CD4-positive, CD25-positive, alpha-beta regulatory T cell (primary cell): ENCODE measurements around the gene CNPY1. TPM values are rescaled to one million over a fixed set of nuclear protein-coding genes. Genes with fewer than 3 reads are reported as not detected.
"Not testable (repeated sequence)": the region's sequence is repeated elsewhere in the genome, so short reads cannot be mapped to it uniquely, and the experiment has no call there.

Experiments
- ATAC-seq, 2 donors: fragments of 150-1000 bp; cut with Tn5 transposase; one replicate each; pipeline ENCODE4 v1.10.0; 2021; ENCODE audit warnings: low read depth in 2 of 2, moderate number of reproducible peaks in 2 of 2, moderate library complexity in 1 of 2
- DNase-seq, 3 donors: peaks; one replicate each; pipeline versions ENCODE4 v3.0.0 to v3.0.0-alpha.2; 2012 to 2022; ENCODE audit warnings: mixed read lengths in 1 of 3
- H3K27ac ChIP-seq: one replicate; pipeline ENCODE4 v1.7.0; 2013; ENCODE audit warnings: mild to moderate bottlenecking, low read length; ENCODE audit not compliant: insufficient read depth, poor library complexity, severe bottlenecking
- H3K27me3 ChIP-seq: one replicate; pipeline ENCODE4 v1.7.0; 2013; ENCODE audit warnings: low read length; ENCODE audit not compliant: control insufficient read depth, insufficient read depth
- H3K36me3 ChIP-seq: one replicate; pipeline ENCODE4 v1.7.0; 2013; ENCODE audit warnings: mild to moderate bottlenecking, low read length, moderate library complexity; ENCODE audit not compliant: control insufficient read depth, insufficient read depth
- H3K4me1 ChIP-seq: 2 replicates; pipeline ENCODE4 v1.7.0; 2013; ENCODE audit warnings: mild to moderate bottlenecking, low read length; ENCODE audit not compliant: insufficient read depth, control insufficient read depth, poor library complexity, severe bottlenecking
- H3K4me3 ChIP-seq: one replicate; pipeline ENCODE4 v1.7.0; 2013; ENCODE audit warnings: low read depth, mild to moderate bottlenecking, low read length, moderate library complexity
- H3K9me3 ChIP-seq, 2 experiments: 1 replicate in 1 of 2; 2 replicates in 1 of 2; pipeline ENCODE4 v1.7.0; 2013; ENCODE audit warnings: low read length in 2 of 2, mild to moderate bottlenecking in 1 of 2, moderate library complexity in 1 of 2; ENCODE audit not compliant: control insufficient read depth in 2 of 2
- H3K27ac Mint-ChIP-seq, 3 donors: one replicate each; pipeline ENCODE4 v1.8.0; 2020 to 2022; ENCODE audit warnings: mild to moderate bottlenecking in 3 of 3, mixed read lengths in 3 of 3, moderate library complexity in 2 of 3
- H3K27me3 Mint-ChIP-seq: one replicate; pipeline ENCODE4 v1.8.0; 2022; ENCODE audit warnings: mild to moderate bottlenecking, mixed read lengths
- H3K36me3 Mint-ChIP-seq: one replicate; pipeline ENCODE4 v1.8.0; 2020; ENCODE audit warnings: mixed read lengths
- H3K4me1 Mint-ChIP-seq, 4 donors: one replicate each; pipeline ENCODE4 v1.8.0; 2020 to 2022; ENCODE audit warnings: mixed read lengths in 4 of 4, mild to moderate bottlenecking in 1 of 4
- H3K4me3 Mint-ChIP-seq, 4 donors: one replicate each; pipeline ENCODE4 v1.8.0; 2020 to 2022; ENCODE audit warnings: mild to moderate bottlenecking in 4 of 4, mixed read lengths in 4 of 4, moderate library complexity in 3 of 4
- H3K9me3 Mint-ChIP-seq, 7 donors: one replicate each; pipeline ENCODE4 v1.8.0; 2020 to 2022; ENCODE audit warnings: mixed read lengths in 7 of 7, mild to moderate bottlenecking in 3 of 7, moderate library complexity in 2 of 7
- polyA plus RNA-seq, 4 donors: library from polyadenylated mRNA; unstranded; fragments of 300-500 nt; fragmentation: Illumina TruSeq; gene quantifications; one replicate each; pipeline ENCODE4 v1.2.3, GENCODE V29; 2021
- total RNA-seq: library from RNA; stranded (reverse); gene quantifications from one replicate; pipeline ENCODE4 v1.2.3, GENCODE V29; 2022

The CNPY1 gene
- total and polyA plus RNA-seq, 5 donors from 2014 or later = not detected

DNA sequence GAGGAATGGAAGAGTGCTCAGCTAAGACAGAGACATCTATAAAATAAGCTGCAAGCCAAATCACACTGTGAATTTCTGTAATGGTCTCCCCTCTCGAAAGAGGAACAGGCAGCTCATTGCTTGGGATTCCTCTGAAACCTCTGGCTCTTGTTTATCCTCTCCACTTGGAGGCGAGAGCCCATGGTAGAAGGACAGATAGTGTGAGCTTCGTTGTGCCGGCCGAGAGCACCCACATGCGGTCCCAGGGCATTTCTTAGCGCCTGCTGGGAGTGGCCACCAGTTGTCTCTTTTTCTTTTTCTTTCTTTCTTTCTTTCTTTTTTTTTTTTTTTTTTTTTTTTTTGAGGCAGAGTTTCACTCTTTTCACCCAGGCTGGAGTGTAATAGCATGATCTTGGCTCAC lies 26.2 kb downstream of the CNPY1 start:
- Mint-ChIP-seq H3K4me1 (no peaks in the 10 kb centered on the region), H3K27me3 (peaks cover 20% of the 10 kb centered on the region), H3K4me3 (no peak overlapping the region), H3K36me3 (no peaks in the 10 kb centered on the region), H3K27ac (no peak overlapping the region), H3K9me3 (no peaks in the 10 kb centered on the region)
- ATAC-seq = no peak
- Histone ChIP-seq H3K4me3 (no peak overlapping the region), H3K4me1 (no peaks in the 10 kb centered on the region), H3K27ac (no peak overlapping the region), H3K36me3 (no peaks in the 10 kb centered on the region), H3K27me3 (no peaks in the 10 kb centered on the region), H3K9me3 (no peaks in the 10 kb centered on the region)
- DNase-seq = no peak

DNA sequence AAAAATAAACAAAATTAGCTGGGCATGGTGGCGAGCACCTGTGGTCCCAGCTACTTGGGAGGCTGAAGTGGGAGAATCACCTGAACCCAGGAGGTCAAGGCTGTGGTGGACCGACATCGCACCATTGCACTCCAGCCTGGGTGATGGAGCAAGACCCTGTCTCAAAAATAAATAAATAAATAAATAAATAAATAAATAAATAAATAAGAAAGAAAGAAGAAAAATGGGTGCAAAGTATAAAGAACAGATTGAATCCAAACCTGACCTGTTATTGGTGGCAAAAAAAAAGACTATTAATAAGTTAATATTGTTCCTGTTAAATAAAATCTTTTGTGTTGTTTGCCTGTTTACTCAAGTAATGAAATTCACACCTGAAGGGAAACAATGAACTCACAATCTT lies 27.0 kb downstream of the CNPY1 start:
- H3K36me3 ChIP-seq, H3K9me3 Mint-ChIP-seq, ATAC-seq, H3K4me1 Mint-ChIP-seq, H3K36me3 Mint-ChIP-seq, DNase-seq, H3K9me3 ChIP-seq, H3K27ac ChIP-seq, H3K27ac Mint-ChIP-seq, H3K4me3 Mint-ChIP-seq, H3K27me3 ChIP-seq, H3K4me3 ChIP-seq, H3K4me1 ChIP-seq: not testable (repeated sequence)
- peaks cover 20% of the 10 kb centered on the region for H3K27me3 Mint-ChIP-seq

DNA sequence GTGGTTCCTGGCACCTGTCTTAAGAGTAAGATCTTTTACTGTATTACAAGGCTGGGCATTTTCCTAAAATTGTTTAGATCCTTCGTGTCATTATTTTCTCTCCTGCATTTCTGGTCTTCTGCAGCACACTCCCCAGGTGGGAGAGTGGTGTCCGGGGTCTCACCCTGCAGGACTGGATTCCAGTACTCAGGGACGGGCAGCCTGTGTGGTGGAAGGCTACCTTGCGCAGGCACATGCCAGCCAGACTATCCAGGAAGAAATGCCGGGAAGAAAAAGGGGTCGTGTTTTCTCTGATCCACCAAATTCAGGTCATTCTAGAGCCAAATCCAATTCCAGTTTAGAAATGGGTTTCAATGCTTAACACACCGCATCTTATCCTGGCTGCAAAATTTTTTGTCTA lies 27.7 kb downstream of the CNPY1 start:
- no peaks in the 10 kb centered on the region for H3K4me1 Mint-ChIP-seq
- no peak overlapping the region for H3K27ac Mint-ChIP-seq
- no peak overlapping the region for H3K4me3 Mint-ChIP-seq
- H3K27me3 ChIP-seq = no peaks in the 10 kb centered on the region
- H3K9me3 Mint-ChIP-seq = no peaks in the 10 kb centered on the region
- H3K4me3 ChIP-seq = no peak overlapping the region
- H3K36me3 ChIP-seq = no peaks in the 10 kb centered on the region
- ATAC-seq = no peak
- H3K27ac ChIP-seq = no peak overlapping the region
- H3K9me3 ChIP-seq = no peaks in the 10 kb centered on the region
- no peaks in the 10 kb centered on the region for H3K36me3 Mint-ChIP-seq
- H3K4me1 ChIP-seq = no peaks in the 10 kb centered on the region
- peaks cover 24% of the 10 kb centered on the region for H3K27me3 Mint-ChIP-seq
- no peak for DNase-seq

DNA sequence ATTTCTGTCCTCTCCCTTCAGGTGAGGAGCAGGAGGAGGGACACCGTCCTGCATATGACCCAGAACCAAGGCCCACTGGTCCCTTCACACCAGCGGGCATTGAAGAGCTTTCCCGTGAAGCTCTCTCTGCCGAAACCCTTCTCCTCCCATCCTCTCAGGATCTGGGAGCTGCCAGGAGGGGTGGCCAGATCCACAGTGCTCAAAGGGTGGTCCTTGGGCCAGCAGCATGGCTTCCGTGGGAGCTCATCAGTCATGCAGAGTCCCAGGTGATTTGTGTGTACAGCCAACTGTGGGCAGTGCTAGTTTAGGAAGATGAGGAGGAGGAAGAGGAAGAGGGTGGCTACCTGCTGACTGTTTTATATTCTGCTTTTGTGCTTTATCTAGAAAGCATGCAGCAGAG lies 28.4 kb downstream of the CNPY1 start:
- Mint-ChIP-seq H3K36me3 (no peaks in the 10 kb centered on the region), H3K27ac (no peak overlapping the region)

DNA sequence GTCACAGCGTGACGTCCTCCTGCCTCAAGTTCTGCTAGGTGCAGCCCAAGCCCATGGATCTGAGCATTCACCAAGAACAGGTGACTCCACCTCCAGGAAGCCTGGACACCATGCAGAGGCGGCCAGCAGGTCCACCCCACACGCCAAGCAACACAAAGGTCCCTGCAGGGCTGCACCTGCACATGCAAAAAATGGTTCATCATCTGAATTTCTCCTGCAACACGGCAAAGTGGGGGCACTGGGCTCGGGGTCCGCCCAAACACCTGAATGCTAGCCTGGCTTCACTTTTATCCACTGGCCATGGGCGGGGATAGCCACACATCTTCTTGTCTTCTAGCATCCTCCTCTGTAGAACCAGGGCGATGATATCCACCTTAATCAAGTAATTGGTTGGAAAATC lies 28.9 kb downstream of the CNPY1 start:
- Mint-ChIP-seq H3K27me3 (peaks cover 35% of the 10 kb centered on the region), H3K4me3 (no peak overlapping the region), H3K27ac (no peak overlapping the region), H3K4me1 (no peaks in the 10 kb centered on the region), H3K9me3 (no peaks in the 10 kb centered on the region), H3K36me3 (no peaks in the 10 kb centered on the region)
- DNase-seq (no peak), ATAC-seq (no peak)
- no peaks in the 10 kb centered on the region for H3K36me3 ChIP-seq
- no peaks in the 10 kb centered on the region for H3K4me1 ChIP-seq
- peaks cover 10% of the 10 kb centered on the region for H3K27me3 ChIP-seq
- H3K27ac ChIP-seq = no peak overlapping the region
- H3K4me3 ChIP-seq = no peak overlapping the region
- no peaks in the 10 kb centered on the region for H3K9me3 ChIP-seq

More for the DNA sequence above, 28.4 kb downstream of the CNPY1 start:
- H3K36me3 ChIP-seq = no peaks in the 10 kb centered on the region
- no peak overlapping the region for H3K27ac ChIP-seq
- H3K9me3 ChIP-seq = no peaks in the 10 kb centered on the region
- H3K27me3 Mint-ChIP-seq = peaks cover 30% of the 10 kb centered on the region
- ATAC-seq (no peak), DNase-seq (no peak)
- no peak overlapping the region for H3K4me3 ChIP-seq
- H3K4me3 Mint-ChIP-seq = no peak overlapping the region
- H3K4me1 Mint-ChIP-seq = no peaks in the 10 kb centered on the region
- no peaks in the 10 kb centered on the region for H3K9me3 Mint-ChIP-seq
- H3K27me3 ChIP-seq = peaks cover 5% of the 10 kb centered on the region
- no peaks in the 10 kb centered on the region for H3K4me1 ChIP-seq

DNA sequence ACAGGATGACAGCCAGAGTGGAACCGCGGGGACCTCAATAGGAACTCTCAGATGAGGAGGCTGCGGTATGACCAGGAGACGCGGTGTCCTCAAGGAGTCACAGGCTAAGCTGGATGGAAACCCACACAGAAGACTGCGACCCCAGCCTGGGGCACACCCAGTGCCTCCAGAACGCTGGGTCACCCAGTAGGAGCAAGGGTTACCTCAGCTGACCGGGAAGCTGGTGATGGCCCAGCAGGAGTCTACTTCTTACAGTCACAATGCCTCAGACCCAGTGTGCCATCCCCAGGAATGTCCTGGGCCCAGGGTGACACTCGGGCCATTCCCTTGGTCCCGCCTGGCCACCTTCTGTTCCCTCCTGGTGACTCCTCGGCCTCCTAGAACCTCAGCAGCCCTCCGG lies 29.9 kb downstream of the CNPY1 start:
- Mint-ChIP-seq H3K4me1 (peaks cover 0 to 1% (median under 1%) of the 10 kb centered on the region in 4 donors), H3K27me3 (peaks cover 39% of the 10 kb centered on the region), H3K4me3 (no peak overlapping the region), H3K27ac (no peak overlapping the region), H3K9me3 (peaks cover 0 to 1% (median 0%) of the 10 kb centered on the region in 7 donors), H3K36me3 (no peaks in the 10 kb centered on the region)
- DNase-seq (no peak), ATAC-seq (no peak)
- Histone ChIP-seq H3K9me3 (no peaks in the 10 kb centered on the region), H3K36me3 (no peaks in the 10 kb centered on the region), H3K27me3 (peaks cover 20% of the 10 kb centered on the region), H3K4me1 (no peaks in the 10 kb centered on the region), H3K27ac (no peak overlapping the region), H3K4me3 (no peak overlapping the region)

DNA sequence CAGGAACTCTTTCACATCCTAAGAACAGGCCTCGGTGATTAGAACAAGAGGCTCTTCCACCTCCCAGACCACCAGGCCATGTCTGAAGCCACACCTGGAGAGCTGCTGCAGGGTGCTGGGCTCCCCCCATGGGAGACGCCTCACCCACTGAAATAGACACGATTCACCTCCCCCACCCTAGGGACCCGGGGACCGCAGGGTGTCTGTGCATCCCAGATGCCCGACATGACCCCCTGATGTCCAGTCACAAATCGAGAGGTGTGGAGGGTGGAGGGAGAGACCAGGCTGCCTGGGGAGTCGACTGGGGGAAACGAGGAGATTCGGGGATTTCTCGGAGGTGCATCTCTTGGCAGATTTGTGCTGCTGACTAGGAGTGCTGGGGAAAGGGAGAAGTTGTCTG lies 31.0 kb downstream of the CNPY1 start:
- Mint-ChIP-seq H3K4me1 (peaks cover 0 to 7% (median 2%) of the 10 kb centered on the region in 4 donors), H3K36me3 (no peaks in the 10 kb centered on the region), H3K27ac (no peak overlapping the region), H3K4me3 (no peak overlapping the region), H3K9me3 (peaks cover 0 to 1% (median 0%) of the 10 kb centered on the region in 7 donors), H3K27me3 (peaks cover 50% of the 10 kb centered on the region)
- Histone ChIP-seq H3K4me1 (no peaks in the 10 kb centered on the region), H3K27ac (no peak overlapping the region), H3K27me3 (peaks cover 29% of the 10 kb centered on the region), H3K9me3 (no peaks in the 10 kb centered on the region), H3K36me3 (no peaks in the 10 kb centered on the region), H3K4me3 (no peak overlapping the region)
- no peak for DNase-seq
- no peak for ATAC-seq

DNA sequence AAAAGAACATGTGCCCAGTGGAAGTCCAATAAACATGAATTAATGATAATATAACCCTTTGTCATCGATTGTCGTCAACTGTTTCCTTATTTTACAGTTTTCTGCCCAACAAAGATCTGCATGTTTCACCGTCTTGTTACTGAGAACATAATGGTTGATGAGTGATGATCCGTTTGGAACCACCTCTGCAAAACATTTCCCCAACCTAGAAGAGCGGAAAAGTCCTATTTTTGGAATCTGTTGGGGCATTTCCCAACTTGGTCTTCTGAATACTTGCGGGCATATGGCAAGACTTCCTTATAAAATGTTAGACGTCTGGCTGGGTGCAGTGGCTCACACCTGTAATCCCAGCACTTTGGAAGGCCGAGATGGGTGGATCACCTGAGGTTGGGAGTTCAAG lies 32.1 kb downstream of the CNPY1 start:
- Histone ChIP-seq H3K4me3 (no peak overlapping the region), H3K9me3 (no peaks in the 10 kb centered on the region), H3K36me3 (no peaks in the 10 kb centered on the region), H3K27ac (no peak overlapping the region), H3K27me3 (peaks cover 31% of the 10 kb centered on the region), H3K4me1 (peaks cover 4% of the 10 kb centered on the region)
- Mint-ChIP-seq H3K36me3 (no peaks in the 10 kb centered on the region), H3K27ac (no peak overlapping the region), H3K4me3 (no peak overlapping the region), H3K4me1 (peaks cover 0 to 13% (median 2%) of the 10 kb centered on the region in 4 donors), H3K27me3 (peaks cover 57% of the 10 kb centered on the region), H3K9me3 (peaks cover 0 to 1% (median 0%) of the 10 kb centered on the region in 7 donors)
- DNase-seq = no peak
- no peak for ATAC-seq
